ENCODE data around the gene APBA2.

The APBA2 gene

GRCh38 chr15:29093696-29094343 lies 208.0 kb downstream of the APBA2 start:
- DNase-seq, result no peak

GRCh38 chr15:29094711-29095110 lies 208.9 kb downstream of the APBA2 start:
- DNase-seq, result no peak

GRCh38 chr15:29095746-29096145 lies 210.0 kb downstream of the APBA2 start:
- no peak for DNase-seq

- no peak for DNase-seq
Measured at GRCh38 chr15:29097168-29097567, 211.4 kb downstream of the APBA2 start.

GRCh38 chr15:29097971-29098370 lies 212.2 kb downstream of the APBA2 start:
- no peak for DNase-seq

GRCh38 chr15:29098652-29099051 lies 212.9 kb downstream of the APBA2 start:
- no peak for DNase-seq

- no peak for DNase-seq
Measured at GRCh38 chr15:29099131-29099880, 213.5 kb downstream of the APBA2 start.

GRCh38 chr15:29100486-29101000 lies 214.8 kb downstream of the APBA2 start:
- DNase-seq, result no peak

- no peak for DNase-seq
Measured at GRCh38 chr15:29101491-29101890, 215.7 kb downstream of the APBA2 start.

GRCh38 chr15:29102173-29102794 lies 216.5 kb downstream of the APBA2 start:
- DNase-seq, result peak; percentile 84

- DNase-seq, result no peak
Measured at GRCh38 chr15:29102911-29103823, 217.4 kb downstream of the APBA2 start.

GRCh38 chr15:29103824-29104565 lies 218.2 kb downstream of the APBA2 start:
- DNase-seq, result peak; percentile 81

GRCh38 chr15:29104566-29104880 lies 218.7 kb downstream of the APBA2 start:
- DNase-seq, result no peak

GRCh38 chr15:29105151-29105854 lies 219.5 kb downstream of the APBA2 start:
- no peak for DNase-seq

- no peak for DNase-seq
Measured at GRCh38 chr15:29106116-29106515, 220.3 kb downstream of the APBA2 start.

- DNase-seq, result no peak
Measured at GRCh38 chr15:29106551-29107290, 220.9 kb downstream of the APBA2 start.

GRCh38 chr15:29107291-29107890 lies 221.6 kb downstream of the APBA2 start:
- no peak for DNase-seq

- DNase-seq, result no peak
Measured at GRCh38 chr15:29107971-29108645, 222.3 kb downstream of the APBA2 start.

GRCh38 chr15:29109762-29110161 lies 224.0 kb downstream of the APBA2 start:
- DNase-seq, result no peak

GRCh38 chr15:29110176-29110575 lies 224.4 kb downstream of the APBA2 start:
- DNase-seq, result no peak
